Measurements from ENCODE around the gene ATP6V1B1. TPM values are rescaled to one million over a fixed set of nuclear protein-coding genes. Genes with fewer than 3 reads are reported as not detected.

The ATP6V1B1 gene
- total RNA-seq, 4 donors from 2014 or later = 7.3 to 110 (median 55.0) TPM

DNA sequence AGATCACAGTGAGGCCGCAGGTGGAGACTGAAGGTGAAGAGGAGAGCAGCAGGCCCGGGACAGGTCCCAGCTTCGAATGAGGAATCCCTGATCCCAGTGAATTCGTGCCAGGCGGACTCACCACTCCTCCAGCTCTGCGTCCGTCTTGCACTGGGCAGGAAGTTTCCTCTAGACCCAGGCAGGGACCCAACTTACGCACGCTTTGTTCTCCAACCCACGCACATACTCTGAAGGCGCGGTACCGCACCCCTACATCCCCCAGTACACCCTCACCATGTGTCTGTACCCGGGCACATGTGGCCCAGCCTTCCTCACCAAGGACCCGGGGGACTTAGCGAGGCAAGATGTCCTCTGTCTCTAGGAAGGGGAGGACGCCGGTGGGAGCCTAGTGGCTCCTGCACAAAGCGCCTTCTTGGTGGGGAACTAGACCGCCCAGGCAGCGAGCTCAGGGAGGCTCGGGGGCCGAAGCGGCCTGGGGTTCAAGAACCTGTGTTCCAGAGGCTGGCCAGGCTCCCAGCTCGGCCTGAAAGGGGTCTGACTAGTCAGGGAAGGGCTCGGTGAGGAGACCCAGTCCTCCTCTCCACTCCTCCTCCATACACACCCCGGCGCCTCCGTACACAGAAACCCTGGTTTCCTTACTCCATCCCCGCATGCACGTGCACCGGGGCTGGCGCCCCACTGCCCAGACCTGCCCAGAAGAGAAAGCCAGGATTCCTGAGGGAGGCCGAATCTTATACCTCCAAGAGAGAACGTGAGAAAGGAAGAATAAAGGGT is 38.3 kb upstream of the ATP6V1B1 start:
- no peak overlapping the region for H3K4me3 ChIP-seq (ENCODE audit: low read depth, poor library complexity, severe bottlenecking)
- intact Hi-C loops (cut with DNase I; ENCODE audit: low total_unique reads) = no loop called here
- no peak for TF ChIP-seq CTCF (IDR thresholded peaks at IDR 0.05)
- no peak for TF ChIP-seq POLR2A (IDR thresholded peaks at IDR 0.05)
- DNase-seq (ENCODE audit: low spot score in 2 of 2) = no peak
- WGBS, 2 donors = 8 to 16% methylated on average over 25 to 31 of the region's 35 CpGs

GRCh38 chr2:70897977-70898226 is 37.8 kb upstream of the ATP6V1B1 start:
- WGBS, 2 donors = 9 to 12% methylated on average over 5 of the region's 5 CpGs
- TF ChIP-seq POLR2A (IDR thresholded peaks at IDR 0.05) (no peak), CTCF (IDR thresholded peaks at IDR 0.05) (no peak)
- no peak for DNase-seq (ENCODE audit: low spot score in 2 of 2)
- no peak overlapping the region for H3K4me3 ChIP-seq (ENCODE audit: low read depth, poor library complexity, severe bottlenecking)
- intact Hi-C loops (cut with DNase I; ENCODE audit: low total_unique reads) = no loop called here

GRCh38 chr2:70898363-70899240 is 37.1 kb upstream of the ATP6V1B1 start:
- TF ChIP-seq CTCF (IDR thresholded peaks at IDR 0.05) (no peak), POLR2A (IDR thresholded peaks at IDR 0.05) (no peak)
- DNase-seq (ENCODE audit: low spot score in 2 of 2) = no peak
- intact Hi-C loops (cut with DNase I; ENCODE audit: low total_unique reads) = no loop called here
- 26 to 33% methylated on average over 16 of the region's 16 CpGs for WGBS, 2 donors
- H3K4me3 ChIP-seq (ENCODE audit: low read depth, poor library complexity, severe bottlenecking) = no peak overlapping the region

GRCh38 chr2:70901227-70902066 is 34.3 kb upstream of the ATP6V1B1 start:
- intact Hi-C loops (cut with DNase I; ENCODE audit: low total_unique reads) = no loop called here
- 9 to 12% methylated on average over 69 to 71 of the region's 79 CpGs for WGBS, 2 donors
- DNase-seq (ENCODE audit: low spot score in 2 of 2) = peak in 1 of 2 donors; percentile 84
- H3K4me3 ChIP-seq (ENCODE audit: low read depth, poor library complexity, severe bottlenecking) = peak overlapping the region; percentile 29
- no peak for TF ChIP-seq CTCF (IDR thresholded peaks at IDR 0.05)
- no peak for TF ChIP-seq POLR2A (IDR thresholded peaks at IDR 0.05)

GRCh38 chr2:70902067-70902442 is 33.6 kb upstream of the ATP6V1B1 start:
- TF ChIP-seq POLR2A (IDR thresholded peaks at IDR 0.05) = no peak
- no peak for TF ChIP-seq CTCF (IDR thresholded peaks at IDR 0.05)
- WGBS, 2 donors = 70 to 79% methylated on average over 5 of the region's 5 CpGs
- DNase-seq (ENCODE audit: low spot score in 2 of 2) = no peak
- H3K4me3 ChIP-seq (ENCODE audit: low read depth, poor library complexity, severe bottlenecking) = no peak overlapping the region
- intact Hi-C loops (cut with DNase I; ENCODE audit: low total_unique reads) = no loop called here
